MM.1S (cell line): Measurements from ENCODE around the gene WIPF3.

Experiments used
- EZH2 ChIP-seq: fragments of 300-600 bp; sonication (generic); optimal IDR thresholded peaks from 2 replicates; pipeline ENCODE3; 2017; ENCODE audit warnings: low read depth, mild to moderate bottlenecking, antibody characterized with exemption, low read length, mixed read lengths
- EZH2phosphoT487 ChIP-seq: fragments of 300-600 bp; sonication (generic); IDR thresholded peaks from 2 replicates; pipeline ENCODE4 v1.6.1; 2018; ENCODE audit warnings: antibody characterized with exemption, low read length
- TF ChIP-seq, protein P1 (sequence below): fragments of 300-600 bp; sonication (generic); IDR thresholded peaks from 2 replicates; pipeline ENCODE4 v1.5.1; 2016; ENCODE audit warnings: antibody characterized with exemption, low read length, mixed read lengths

DNA sequence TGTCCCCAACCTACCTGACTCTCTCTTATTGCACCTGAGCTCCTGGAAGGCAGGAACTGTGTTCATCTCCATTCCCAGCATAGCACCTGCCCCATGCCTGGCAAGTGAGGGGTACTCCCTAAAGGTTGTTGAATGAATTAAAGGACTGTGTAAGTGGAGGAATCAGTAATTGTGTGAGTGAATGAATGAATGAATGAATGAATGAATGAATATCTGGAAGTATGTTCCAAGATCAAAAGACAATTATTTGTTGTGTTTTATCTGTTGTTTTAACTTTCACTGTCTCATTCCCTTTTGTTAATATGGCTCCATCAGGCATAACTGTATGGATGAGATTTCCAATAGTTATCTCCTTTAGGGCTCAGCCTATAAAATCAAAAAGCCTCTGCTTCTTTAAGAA lies 4.0 kb downstream of the WIPF3 start:
- TF ChIP-seq, protein P1, sequence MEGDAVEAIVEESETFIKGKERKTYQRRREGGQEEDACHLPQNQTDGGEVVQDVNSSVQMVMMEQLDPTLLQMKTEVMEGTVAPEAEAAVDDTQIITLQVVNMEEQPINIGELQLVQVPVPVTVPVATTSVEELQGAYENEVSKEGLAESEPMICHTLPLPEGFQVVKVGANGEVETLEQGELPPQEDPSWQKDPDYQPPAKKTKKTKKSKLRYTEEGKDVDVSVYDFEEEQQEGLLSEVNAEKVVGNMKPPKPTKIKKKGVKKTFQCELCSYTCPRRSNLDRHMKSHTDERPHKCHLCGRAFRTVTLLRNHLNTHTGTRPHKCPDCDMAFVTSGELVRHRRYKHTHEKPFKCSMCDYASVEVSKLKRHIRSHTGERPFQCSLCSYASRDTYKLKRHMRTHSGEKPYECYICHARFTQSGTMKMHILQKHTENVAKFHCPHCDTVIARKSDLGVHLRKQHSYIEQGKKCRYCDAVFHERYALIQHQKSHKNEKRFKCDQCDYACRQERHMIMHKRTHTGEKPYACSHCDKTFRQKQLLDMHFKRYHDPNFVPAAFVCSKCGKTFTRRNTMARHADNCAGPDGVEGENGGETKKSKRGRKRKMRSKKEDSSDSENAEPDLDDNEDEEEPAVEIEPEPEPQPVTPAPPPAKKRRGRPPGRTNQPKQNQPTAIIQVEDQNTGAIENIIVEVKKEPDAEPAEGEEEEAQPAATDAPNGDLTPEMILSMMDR: no peak
- TF ChIP-seq EZH2phosphoT487 (no peak), EZH2 (no peak)
